Activated naive CD4-positive, alpha-beta T cell treated with anti-CD3 and anti-CD28 coated beads, Interleukin-2, amount 10 ng/mL, durations not matched to agents 5 hours and 36 hours (primary cell): Measurements from ENCODE around the gene SPIRE2. TPM values are rescaled to one million over a fixed set of nuclear protein-coding genes. Genes with fewer than 3 reads are reported as not detected.

Source experiments
- total RNA-seq, 2 experiments: library from RNA; stranded (reverse); gene quantifications; one replicate each; pipeline ENCODE4 v1.2.3, GENCODE V29; 2021

Gene SPIRE2
- 1 to 10 TPM; 1.3 to 1.5 TPM for total RNA-seq

DNA sequence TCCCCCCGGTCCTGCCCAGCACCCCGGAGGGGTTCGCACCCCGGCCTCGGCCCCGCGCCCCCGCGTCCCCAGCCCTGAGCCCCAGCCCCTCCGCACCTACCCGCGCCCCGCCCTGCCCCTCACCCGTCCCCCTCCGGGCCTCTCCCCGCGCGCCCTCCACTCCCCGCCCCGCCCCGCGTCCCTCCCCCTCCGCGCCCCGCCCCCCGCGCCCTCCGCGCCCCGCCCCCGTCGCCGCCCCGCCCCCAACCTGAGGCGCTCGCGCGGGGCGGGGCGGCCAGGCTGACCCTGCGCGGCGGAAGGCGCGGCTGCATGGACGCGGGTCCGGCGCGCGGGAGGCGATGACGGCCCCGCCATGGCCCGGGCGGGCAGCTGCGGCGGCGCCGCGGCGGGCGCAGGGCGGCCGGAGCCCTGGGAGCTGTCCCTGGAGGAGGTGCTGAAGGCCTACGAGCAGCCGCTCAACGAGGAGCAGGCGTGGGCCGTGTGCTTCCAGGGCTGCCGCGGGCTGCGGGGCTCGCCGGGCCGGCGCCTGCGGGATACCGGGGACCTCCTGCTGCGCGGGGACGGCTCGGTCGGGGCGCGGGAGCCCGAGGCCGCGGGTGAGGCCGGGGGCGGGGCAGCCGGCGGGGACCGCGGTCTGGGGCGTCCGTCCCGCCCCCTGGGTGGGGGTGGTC is at the start of gene SPIRE2:
TSS of gene SPIRE2 (plus strand) at position 277 of the 671 bp plus-strand sequence. CDS start at position 353, 76 bp downstream.

DNA sequence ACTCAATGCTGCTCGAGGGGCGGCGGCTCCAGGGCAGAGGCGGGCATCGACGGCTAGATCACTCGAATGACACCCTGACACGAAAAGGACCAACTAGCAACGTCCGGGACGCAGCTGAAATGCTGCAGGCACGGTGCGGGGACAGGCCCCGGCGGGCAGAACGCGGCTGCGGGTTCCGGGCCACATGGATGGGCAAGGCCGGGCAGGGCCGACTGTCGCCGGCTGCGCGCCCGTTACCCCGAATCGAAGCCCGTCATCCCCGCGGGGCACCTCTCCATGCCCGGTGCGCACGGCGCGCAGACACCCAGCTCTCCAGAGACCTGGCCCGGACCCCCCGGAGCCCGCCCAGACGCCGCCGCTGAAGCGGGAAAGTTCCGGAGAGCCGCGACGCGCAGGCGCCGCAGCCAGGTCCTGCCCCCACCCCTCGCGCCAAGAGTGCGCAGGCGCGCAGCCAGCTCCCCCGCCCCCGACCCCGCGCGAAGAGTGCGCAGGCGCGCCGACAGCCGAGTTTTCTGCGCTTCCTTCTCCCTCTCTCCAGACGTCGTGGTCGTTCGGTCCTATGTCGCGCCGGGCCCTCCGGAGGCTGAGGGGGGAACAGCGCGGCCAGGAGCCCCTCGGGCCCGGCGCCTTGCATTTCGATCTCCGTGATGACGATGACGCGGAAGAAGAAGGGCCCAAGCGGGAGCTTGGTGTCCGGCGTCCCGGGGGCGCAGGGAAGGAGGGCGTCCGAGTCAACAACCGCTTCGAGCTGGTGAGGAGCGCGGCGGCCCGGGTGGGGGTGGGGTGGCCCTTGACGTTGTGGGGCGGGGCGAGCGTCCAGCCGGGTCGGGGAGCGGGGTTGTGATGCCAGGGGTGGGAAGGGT is 45.1 kb downstream of the SPIRE2 start, which contains the start of gene TCF25:
TSS of gene TCF25 (plus strand) at position 484 of the 863 bp plus-strand sequence. CDS start at position 560, 76 bp downstream.

DNA sequence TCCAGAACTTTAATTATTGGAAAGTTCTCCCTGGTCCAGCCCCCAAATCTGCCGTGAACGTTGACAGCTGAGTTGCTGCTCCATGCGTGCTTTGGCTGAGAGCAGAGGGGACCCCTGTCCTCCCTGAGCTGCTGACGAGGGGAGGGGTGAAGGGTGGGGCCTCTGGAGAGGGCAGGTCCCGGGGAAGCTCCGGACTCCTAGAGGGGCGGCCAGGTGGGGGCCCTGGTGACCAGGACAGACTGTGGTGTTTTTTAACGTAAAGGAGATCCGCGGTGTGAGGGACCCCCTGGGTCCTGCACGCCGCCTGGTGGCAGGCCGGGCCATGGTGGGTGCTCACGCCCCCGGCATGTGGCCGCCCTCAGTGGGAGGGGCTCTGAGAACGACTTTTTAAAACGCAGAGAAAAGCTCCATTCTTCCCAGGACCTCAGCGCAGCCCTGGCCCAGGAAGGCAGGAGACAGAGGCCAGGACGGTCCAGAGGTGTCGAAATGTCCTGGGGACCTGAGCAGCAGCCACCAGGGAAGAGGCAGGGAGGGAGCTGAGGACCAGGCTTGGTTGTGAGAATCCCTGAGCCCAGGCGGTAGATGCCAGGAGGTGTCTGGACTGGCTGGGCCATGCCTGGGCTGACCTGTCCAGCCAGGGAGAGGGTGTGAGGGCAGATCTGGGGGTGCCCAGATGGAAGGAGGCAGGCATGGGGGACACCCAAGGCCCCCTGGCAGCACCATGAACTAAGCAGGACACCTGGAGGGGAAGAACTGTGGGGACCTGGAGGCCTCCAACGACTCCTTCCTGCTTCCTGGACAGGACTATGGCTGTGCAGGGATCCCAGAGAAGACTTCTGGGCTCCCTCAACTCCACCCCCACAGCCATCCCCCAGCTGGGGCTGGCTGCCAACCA is 90.4 kb downstream of the SPIRE2 start, which contains the start of gene MC1R:
TSS of gene MC1R (plus strand) at position 410 of the 895 bp plus-strand sequence. CDS start at position 807, 397 bp downstream.

Other genes starting within 250 kb of the SPIRE2 start
- not detected for gene DPEP1, start 214.8 kb upstream of the SPIRE2 start, total RNA-seq
- 10 to 100 TPM; 81.2 to 87.0 TPM for gene CHMP1A, start 170.8 kb upstream of the SPIRE2 start, total RNA-seq
- gene SPATA33, start 170.6 kb upstream of the SPIRE2 start, total RNA-seq = 10 to 100 TPM in 1 of 2 experiments, 1 to 10 TPM in 1; 9.8 to 10.2 TPM
- 100 to 1,000 TPM in 1 of 2 experiments, 10 to 100 TPM in 1; 92.6 to 111 TPM for gene CDK10, start 141.8 kb upstream of the SPIRE2 start, total RNA-seq
- 10 to 100 TPM; 10.3 to 10.7 TPM for gene SPATA2L, start 126.8 kb upstream of the SPIRE2 start, total RNA-seq
- 10 to 100 TPM; 10.2 to 12.6 TPM for gene VPS9D1, start 107.6 kb upstream of the SPIRE2 start, total RNA-seq
- gene ZNF276, start 106.9 kb upstream of the SPIRE2 start, total RNA-seq = 10 to 100 TPM; 89.5 to 94.4 TPM
- 10 to 100 TPM; 69.3 to 76.2 TPM for gene FANCA, start 11.8 kb upstream of the SPIRE2 start, total RNA-seq
- 100 to 1,000 TPM; 177 to 190 TPM for gene TCF25, start 45.1 kb downstream of the SPIRE2 start, total RNA-seq
- 1 to 10 TPM; 4.7 to 4.9 TPM for gene MC1R, start 90.4 kb downstream of the SPIRE2 start, total RNA-seq
- gene TUBB3, start 94.9 kb downstream of the SPIRE2 start, total RNA-seq = under 1 TPM; 0.58 to 0.83 TPM
- gene DEF8, start 120.3 kb downstream of the SPIRE2 start, total RNA-seq = 10 to 100 TPM; 38.0 to 40.8 TPM
- gene DBNDD1, start 191.0 kb downstream of the SPIRE2 start, total RNA-seq = under 1 TPM; 0.46 to 0.55 TPM
- not detected for gene PRDM7, start 248.9 kb downstream of the SPIRE2 start, total RNA-seq